Measurements from ENCODE around the gene SPINK8. TPM values are rescaled to one million over a fixed set of nuclear protein-coding genes. Genes with fewer than 3 reads are reported as not detected.

SPINK8 gene
- total and polyA plus RNA-seq, 2 of the 8 experiments (the other 6 are each of a cell fraction or from before 2014, with no cell fraction given), result 0.29 TPM; not detected in 1

- TF ChIP-seq JUN (IDR thresholded peaks at IDR 0.05; ENCODE audit: low read depth, low read length) (no peak), POLR2AphosphoS5 (IDR thresholded peaks at IDR 0.05; ENCODE audit: low read depth, low read length) (peak; percentile 54; the same call in 1 of the 2 replicates), POLR2A (IDR thresholded peaks at IDR 0.05; ENCODE audit: control extremely low read depth in 1 of 2, low read depth in 2 of 2, low read length in 2 of 2) (0 out of 3 replicates have a peak, but pooled peaks of 1 of the 2 experiments have one; percentile 33), SIX5 (IDR thresholded peaks at IDR 0.05; ENCODE audit: low read depth, low read length) (no peak)
- Histone ChIP-seq H3K56ac (replicated peaks; ENCODE audit: insufficient read length, low read depth, low read length) (no peak overlapping the region), H3K23ac (ENCODE audit: insufficient read length) (no peak overlapping the region), H4K20me1 (replicated peaks in 1 of 2; ENCODE audit: control insufficient read depth in 1 of 2, insufficient read depth in 2 of 2, low read length in 2 of 2) (peaks cover 0 to 1% of the 10 kb centered on the region in 2 experiments), H3K4me1 (replicated peaks in 1 of 4; ENCODE audit: control insufficient read depth in 3 of 4, insufficient read depth in 4 of 4, low read length in 3 of 4) (peaks cover 0 to 8% (median 4%) of the 10 kb centered on the region in 4 experiments; a peak in 5 of 7 replicates), H2BK20ac (ENCODE audit: low read length) (no peak overlapping the region), H3K36me3 (ENCODE audit: control insufficient read depth in 2 of 4, insufficient read depth in 4 of 4, low read length in 3 of 4) (peaks cover 32 to 54% (median 45%) of the 10 kb centered on the region in 4 experiments), H2BK12ac (ENCODE audit: low read depth, low read length) (no peak overlapping the region), H2BK5ac (ENCODE audit: low read depth, low read length) (no peak overlapping the region), H3K79me1 (ENCODE audit: low read depth, low read length) (peaks cover 4% of the 10 kb centered on the region; the same call in 1 of the 2 replicates), H3K18ac (ENCODE audit: extremely low read depth, low read length) (no peak overlapping the region), H3K4me2 (ENCODE audit: insufficient read depth in 1 of 2, low read depth in 2 of 2, low read length in 2 of 2) (no peak overlapping the region), H3K4ac (replicated peaks; ENCODE audit: insufficient read length, low read depth, low read length) (no peak overlapping the region), H2BK120ac (replicated peaks; ENCODE audit: low read depth, low read length) (no peak overlapping the region), H4K8ac (ENCODE audit: extremely low read depth, insufficient read depth, low read length) (no peak overlapping the region), H3K23me2 (ENCODE audit: low read depth, low read length) (no peaks in the 10 kb centered on the region), H3K27ac (ENCODE audit: low read depth, low read length) (no peak overlapping the region), H2AK5ac (ENCODE audit: low read depth, low read length) (no peak overlapping the region), H3K14ac (ENCODE audit: insufficient read length) (no peak overlapping the region), H4K91ac (replicated peaks; ENCODE audit: insufficient read length, low read length) (no peak overlapping the region), H2AFZ (ENCODE audit: low read length) (no peak overlapping the region), H3K9ac (replicated peaks in 1 of 4; ENCODE audit: extremely low read depth in 1 of 4, low read depth in 3 of 4, low read length in 3 of 4) (no peak overlapping the region), H3K27me3 (replicated peaks in 1 of 4; ENCODE audit: control insufficient read depth in 3 of 4, extremely low read depth in 1 of 4, insufficient read depth in 3 of 4, low read length in 3 of 4) (no peaks in the 10 kb centered on the region), H3K79me2 (ENCODE audit: control insufficient read depth in 1 of 2, insufficient read depth in 2 of 2, low read length in 2 of 2) (peaks cover 0 to 3% of the 10 kb centered on the region in 2 experiments; a peak in 2 of 4 replicates), H3K4me3 (ENCODE audit: extremely low read depth in 1 of 4, insufficient read depth in 2 of 4, low read depth in 3 of 4, low read length in 4 of 4) (no peak overlapping the region), H2BK15ac (ENCODE audit: low read length) (no peak overlapping the region), H4K5ac (ENCODE audit: insufficient read length, low read depth, low read length) (no peak overlapping the region), H3K9me3 (ENCODE audit: insufficient read depth in 2 of 2, low read depth in 1 of 2, low read length in 1 of 2) (peaks cover 16 to 34% of the 10 kb centered on the region in 2 experiments)
- CTCF ChIA-PET (ENCODE audit: partially characterized antibody), result interaction anchor here (1.0 to 10.6 kb wide), 10 partner anchors 10 to 248 kb away, joined by 3 to 138 read pairs (median 6); no protein-coding TSS in a partner anchor
- WGBS, 2 experiments (ENCODE audit: extremely low coverage in 1 of 2, insufficient coverage in 1 of 2, insufficient read length in 1 of 2, insufficient replicate concordance in 2 of 2, low coverage in 1 of 2, low lambda C conversion rate in 2 of 2, missing lambda C conversion rate in 1 of 2), result 97% methylated on average over 23 of the region's 38 CpGs; no CpG with 5 or more reads in 1 of the 2 experiments
- no peak for DNase-seq (ENCODE audit: low read depth in 1 of 2, low spot score in 2 of 2)
- POLR2A ChIA-PET (ENCODE audit: partially characterized antibody), result interaction anchor here (0.6 to 4.2 kb wide), 24 partner anchors 10 to 200 kb away, joined by 3 to 29 read pairs (median 4); partner anchors contain the start of genes CCDC51, CDC25A, PLXNB1 and TMA7
- no peak for FAIRE-seq
These were observed 61.5 kb downstream of the SPINK8 start for GRCh38 chr3:48271763-48272498.
